Measurements from ENCODE around the gene ST7. TPM values are rescaled to one million over a fixed set of nuclear protein-coding genes. Genes with fewer than 3 reads are reported as not detected.

Gene ST7
- total RNA-seq, 1 experiment from 2014 or later: 19.6 TPM

DNA sequence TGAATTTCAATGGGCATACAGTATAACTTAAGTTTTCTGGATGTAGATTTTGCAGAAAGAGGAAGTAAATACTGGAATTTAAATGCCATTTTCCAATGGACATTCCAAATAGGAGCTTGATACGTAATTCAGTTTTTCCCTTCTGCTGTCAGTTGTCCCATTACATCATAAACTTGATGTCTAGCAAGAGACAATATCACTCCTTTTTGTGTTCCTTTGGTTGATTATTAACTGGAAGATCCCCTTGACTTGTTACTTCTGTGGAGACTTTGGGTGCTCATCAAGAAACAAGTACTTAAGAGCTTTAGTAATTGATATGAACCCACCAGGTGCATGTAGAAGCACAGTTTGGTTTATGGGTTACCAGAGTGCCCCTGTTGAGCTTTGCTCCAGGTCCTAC, 116.1 kb downstream of the ST7 start:
- no peaks in the 10 kb centered on the region for H3K9me3 ChIP-seq (ENCODE audit: control insufficient read depth, insufficient read depth, low read depth, low read length)
- no peaks in the 10 kb centered on the region for H3K36me3 ChIP-seq (ENCODE audit: control insufficient read depth, insufficient read depth, low read length)
- no peak overlapping the region for H3K4me3 ChIP-seq (ENCODE audit: low read depth in 2 of 2, low read length in 2 of 2)
- H3K4me1 ChIP-seq (ENCODE audit: control insufficient read depth, insufficient read depth, low read length): peaks cover 2% of the 10 kb centered on the region; the same call in 1 of the 2 replicates
- intact Hi-C loops (cut with micrococcal nuclease; ENCODE audit: unreplicated experiment) (no loop called here), in situ Hi-C loops (cut with HindIII; ENCODE audit: low pct_unique_long_range_greater_than_20kb, low sequenced_read_pairs) (no loop called here)
- no peak for TF ChIP-seq TCF7L2 (IDR thresholded peaks at IDR 0.05; ENCODE audit: low read depth, low read length)
- no peak for TF ChIP-seq SIN3A (IDR thresholded peaks at IDR 0.05; ENCODE audit: borderline replicate concordance, insufficient read depth, low read depth, low read length)
- TF ChIP-seq, protein P1, sequence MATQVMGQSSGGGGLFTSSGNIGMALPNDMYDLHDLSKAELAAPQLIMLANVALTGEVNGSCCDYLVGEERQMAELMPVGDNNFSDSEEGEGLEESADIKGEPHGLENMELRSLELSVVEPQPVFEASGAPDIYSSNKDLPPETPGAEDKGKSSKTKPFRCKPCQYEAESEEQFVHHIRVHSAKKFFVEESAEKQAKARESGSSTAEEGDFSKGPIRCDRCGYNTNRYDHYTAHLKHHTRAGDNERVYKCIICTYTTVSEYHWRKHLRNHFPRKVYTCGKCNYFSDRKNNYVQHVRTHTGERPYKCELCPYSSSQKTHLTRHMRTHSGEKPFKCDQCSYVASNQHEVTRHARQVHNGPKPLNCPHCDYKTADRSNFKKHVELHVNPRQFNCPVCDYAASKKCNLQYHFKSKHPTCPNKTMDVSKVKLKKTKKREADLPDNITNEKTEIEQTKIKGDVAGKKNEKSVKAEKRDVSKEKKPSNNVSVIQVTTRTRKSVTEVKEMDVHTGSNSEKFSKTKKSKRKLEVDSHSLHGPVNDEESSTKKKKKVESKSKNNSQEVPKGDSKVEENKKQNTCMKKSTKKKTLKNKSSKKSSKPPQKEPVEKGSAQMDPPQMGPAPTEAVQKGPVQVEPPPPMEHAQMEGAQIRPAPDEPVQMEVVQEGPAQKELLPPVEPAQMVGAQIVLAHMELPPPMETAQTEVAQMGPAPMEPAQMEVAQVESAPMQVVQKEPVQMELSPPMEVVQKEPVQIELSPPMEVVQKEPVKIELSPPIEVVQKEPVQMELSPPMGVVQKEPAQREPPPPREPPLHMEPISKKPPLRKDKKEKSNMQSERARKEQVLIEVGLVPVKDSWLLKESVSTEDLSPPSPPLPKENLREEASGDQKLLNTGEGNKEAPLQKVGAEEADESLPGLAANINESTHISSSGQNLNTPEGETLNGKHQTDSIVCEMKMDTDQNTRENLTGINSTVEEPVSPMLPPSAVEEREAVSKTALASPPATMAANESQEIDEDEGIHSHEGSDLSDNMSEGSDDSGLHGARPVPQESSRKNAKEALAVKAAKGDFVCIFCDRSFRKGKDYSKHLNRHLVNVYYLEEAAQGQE (IDR thresholded peaks at IDR 0.05; ENCODE audit: insufficient read depth in 1 of 2, low read depth in 2 of 2, low read length in 1 of 2): no peak
- no peak for TF ChIP-seq POLR2AphosphoS5 (IDR thresholded peaks at IDR 0.05; ENCODE audit: low read depth, low read length)
- TF ChIP-seq, protein P2, sequence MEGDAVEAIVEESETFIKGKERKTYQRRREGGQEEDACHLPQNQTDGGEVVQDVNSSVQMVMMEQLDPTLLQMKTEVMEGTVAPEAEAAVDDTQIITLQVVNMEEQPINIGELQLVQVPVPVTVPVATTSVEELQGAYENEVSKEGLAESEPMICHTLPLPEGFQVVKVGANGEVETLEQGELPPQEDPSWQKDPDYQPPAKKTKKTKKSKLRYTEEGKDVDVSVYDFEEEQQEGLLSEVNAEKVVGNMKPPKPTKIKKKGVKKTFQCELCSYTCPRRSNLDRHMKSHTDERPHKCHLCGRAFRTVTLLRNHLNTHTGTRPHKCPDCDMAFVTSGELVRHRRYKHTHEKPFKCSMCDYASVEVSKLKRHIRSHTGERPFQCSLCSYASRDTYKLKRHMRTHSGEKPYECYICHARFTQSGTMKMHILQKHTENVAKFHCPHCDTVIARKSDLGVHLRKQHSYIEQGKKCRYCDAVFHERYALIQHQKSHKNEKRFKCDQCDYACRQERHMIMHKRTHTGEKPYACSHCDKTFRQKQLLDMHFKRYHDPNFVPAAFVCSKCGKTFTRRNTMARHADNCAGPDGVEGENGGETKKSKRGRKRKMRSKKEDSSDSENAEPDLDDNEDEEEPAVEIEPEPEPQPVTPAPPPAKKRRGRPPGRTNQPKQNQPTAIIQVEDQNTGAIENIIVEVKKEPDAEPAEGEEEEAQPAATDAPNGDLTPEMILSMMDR (IDR thresholded peaks at IDR 0.05): no peak
- DNase-seq (ENCODE audit: low read depth, low spot score) (no peak), ATAC-seq (no peak)
- no TSS peak for BruUV-seq (replicated peaks)
- POLR2A ChIA-PET: no interaction called here
- no peak overlapping the region for H3K27ac ChIP-seq (ENCODE audit: low read length)
- no peaks in the 10 kb centered on the region for H3K27me3 ChIP-seq (ENCODE audit: control insufficient read depth, insufficient read depth, low read length)
- CTCF ChIA-PET: no interaction called here

DNA sequence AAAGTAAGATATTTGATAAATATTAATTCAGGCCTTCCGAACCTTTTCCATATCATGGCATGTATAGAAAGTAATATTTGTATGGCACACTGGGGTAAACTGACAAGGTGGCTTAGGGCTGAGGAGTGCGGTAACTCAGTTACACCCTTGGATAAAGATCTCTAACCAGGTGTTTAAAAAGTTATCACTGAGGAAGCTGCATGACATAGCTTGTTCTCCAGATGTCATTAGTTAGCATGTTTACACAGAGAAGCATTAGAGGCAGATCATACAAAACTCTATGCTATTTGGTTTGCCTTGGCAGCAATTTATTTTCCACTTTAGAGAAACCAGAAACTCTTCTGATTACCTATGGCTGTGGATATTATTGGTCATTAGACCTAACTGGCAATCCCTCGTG, 118.2 kb downstream of the ST7 start:
- no peak for DNase-seq (ENCODE audit: low read depth, low spot score)
- ChIA-PET CTCF (no interaction called here), POLR2A (no interaction called here)
- in situ Hi-C loops (cut with HindIII; ENCODE audit: low pct_unique_long_range_greater_than_20kb, low sequenced_read_pairs): no loop called here
- H3K27ac ChIP-seq (ENCODE audit: low read length): no peak overlapping the region
- H3K27me3 ChIP-seq (ENCODE audit: control insufficient read depth, insufficient read depth, low read length): no peaks in the 10 kb centered on the region
- peaks cover 2% of the 10 kb centered on the region; the same call in 1 of the 2 replicates for H3K4me1 ChIP-seq (ENCODE audit: control insufficient read depth, insufficient read depth, low read length)
- H3K9me3 ChIP-seq (ENCODE audit: control insufficient read depth, insufficient read depth, low read depth, low read length): no peaks in the 10 kb centered on the region
- TF ChIP-seq TCF7L2 (IDR thresholded peaks at IDR 0.05; ENCODE audit: low read depth, low read length) (no peak), SIN3A (IDR thresholded peaks at IDR 0.05; ENCODE audit: borderline replicate concordance, insufficient read depth, low read depth, low read length) (no peak), POLR2AphosphoS5 (IDR thresholded peaks at IDR 0.05; ENCODE audit: low read depth, low read length) (no peak)
- TF ChIP-seq, protein P1 (IDR thresholded peaks at IDR 0.05; ENCODE audit: insufficient read depth in 1 of 2, low read depth in 2 of 2, low read length in 1 of 2): no peak
- TF ChIP-seq, protein P2 (IDR thresholded peaks at IDR 0.05): no peak
- BruUV-seq (replicated peaks): no TSS peak
- intact Hi-C loops (cut with micrococcal nuclease; ENCODE audit: unreplicated experiment): no loop called here
- H3K4me3 ChIP-seq (ENCODE audit: low read depth in 2 of 2, low read length in 2 of 2): no peak overlapping the region
- ATAC-seq: no peak
- no peaks in the 10 kb centered on the region for H3K36me3 ChIP-seq (ENCODE audit: control insufficient read depth, insufficient read depth, low read length)

Measured in Panc1 (cell line).